HG03064 (cell line): ENCODE data around the gene TSPEAR.
"Not testable (repeated sequence)": the region's sequence is repeated elsewhere in the genome, so short reads cannot be mapped to it uniquely, and the experiment has no call there.

Experiments
- ATAC-seq: cut with Tn5 transposase; IDR thresholded peaks from one replicate; pipeline ENCODE4 v1.9.1; 2021; ENCODE audit warnings: low read depth; ENCODE audit not compliant: unreplicated experiment

Gene TSPEAR

DNA sequence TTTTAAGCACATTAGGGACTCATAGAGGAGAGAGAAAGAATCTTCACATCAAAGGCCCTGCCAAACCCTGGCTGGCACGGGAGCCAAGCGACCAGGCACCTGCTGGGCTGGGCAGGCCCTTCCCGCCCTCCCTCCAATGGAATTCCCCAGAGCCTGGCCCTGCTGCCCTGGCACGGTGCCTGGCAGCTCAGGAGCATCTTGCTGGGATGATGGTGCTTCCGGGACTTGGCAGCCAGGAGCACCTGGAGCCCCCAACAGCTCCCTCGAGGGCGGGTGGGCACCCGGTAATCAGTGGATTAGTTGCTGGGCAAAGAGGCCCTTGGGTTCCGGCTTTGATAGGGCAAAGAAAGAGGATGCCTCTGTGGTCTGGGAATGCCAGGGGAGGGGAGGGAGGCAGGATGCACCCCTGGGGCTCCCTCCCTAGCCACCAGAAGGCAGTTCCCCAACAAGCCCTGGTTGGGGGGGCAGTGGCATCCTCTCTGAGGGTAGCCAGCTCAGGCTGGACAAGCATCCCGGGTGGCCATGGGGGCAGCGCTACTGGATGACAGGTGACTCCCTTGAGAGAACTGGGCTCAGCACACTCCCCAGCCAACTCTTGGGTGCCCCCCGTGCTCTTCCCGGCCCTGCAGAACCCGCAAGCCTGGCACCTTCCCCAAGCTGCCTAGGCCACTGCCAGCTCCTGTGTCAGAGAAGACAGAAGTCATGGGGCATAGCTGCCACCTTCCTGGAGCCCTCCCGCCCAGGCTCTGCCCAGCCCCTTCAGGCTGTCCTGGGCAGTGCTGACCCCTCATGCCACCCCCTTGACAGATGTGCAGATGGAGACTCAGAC lies 197.8 kb downstream of the TSPEAR start:
- ATAC-seq = no peak

GRCh38 chr21:44512496-44513388 lies 198.6 kb downstream of the TSPEAR start:
- ATAC-seq = no peak

- no peak for ATAC-seq
These were observed 199.5 kb downstream of the TSPEAR start for GRCh38 chr21:44511938-44512275.

DNA sequence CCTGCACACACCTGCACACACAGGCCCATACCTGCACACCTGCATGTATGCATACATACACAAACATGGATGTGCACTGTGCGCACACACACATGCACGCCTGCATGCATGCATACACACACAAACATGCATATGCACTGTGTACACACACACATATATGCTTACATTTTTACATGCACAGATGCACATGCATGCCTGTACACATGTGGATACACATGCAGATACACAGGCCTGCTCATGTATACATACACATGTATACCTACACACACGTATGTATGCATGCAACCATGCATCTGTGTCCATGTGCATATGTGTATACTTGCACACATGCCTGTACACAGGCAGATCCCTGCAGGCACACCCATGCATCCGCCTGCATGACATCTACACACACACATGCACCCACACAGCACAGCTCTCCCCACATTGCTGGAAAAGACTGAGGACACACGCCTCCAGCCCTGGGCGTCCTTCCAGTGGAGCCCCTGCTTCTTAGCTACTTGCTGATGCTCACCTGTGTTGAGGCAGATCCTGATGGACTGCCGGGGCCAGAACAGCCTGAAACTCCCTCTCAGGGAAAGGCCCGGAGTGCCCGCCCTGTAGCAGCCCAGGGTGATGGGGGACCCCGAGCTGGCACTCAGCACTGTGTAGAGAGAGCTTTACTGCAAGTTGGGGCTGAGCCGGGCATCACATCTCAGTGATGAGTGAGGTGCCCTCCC lies 200.0 kb downstream of the TSPEAR start:
- no peak for ATAC-seq

DNA sequence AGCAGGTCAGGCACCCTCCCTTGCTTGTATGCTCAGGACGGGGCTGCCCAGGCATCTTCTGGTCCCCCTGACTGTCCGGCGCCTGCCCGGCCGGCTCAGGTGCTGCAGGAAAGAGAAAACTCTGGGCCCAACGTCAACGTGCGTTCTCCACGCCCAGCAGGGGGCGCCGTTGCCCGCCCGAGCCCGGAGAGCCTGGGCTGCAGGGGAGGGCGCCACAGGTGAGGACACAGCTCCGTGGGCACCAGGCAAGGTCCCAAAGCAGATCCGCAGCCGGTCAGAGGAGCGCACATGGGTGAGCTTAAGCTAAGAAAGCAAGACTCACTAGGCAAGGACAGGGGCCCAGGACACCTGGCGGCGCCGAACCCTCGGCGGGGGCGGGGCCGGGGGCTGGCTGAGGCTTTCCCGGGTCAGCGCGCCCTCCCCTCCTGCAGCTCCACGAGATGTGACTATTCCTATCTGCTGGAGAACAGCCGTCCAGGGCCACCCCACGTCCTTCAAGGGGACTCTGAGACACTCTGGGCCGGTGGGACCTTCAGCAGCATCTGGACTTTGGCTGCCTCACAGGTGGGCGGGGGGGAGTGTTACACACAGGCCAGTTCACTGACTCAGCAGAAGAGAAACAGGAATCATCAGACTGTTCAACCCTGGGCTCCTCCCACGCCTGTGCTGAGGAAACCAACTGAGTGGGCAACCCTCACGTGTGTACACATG lies 200.7 kb downstream of the TSPEAR start:
- no peak for ATAC-seq

- no peak for ATAC-seq
These were observed 201.3 kb downstream of the TSPEAR start for GRCh38 chr21:44510109-44510507.

DNA sequence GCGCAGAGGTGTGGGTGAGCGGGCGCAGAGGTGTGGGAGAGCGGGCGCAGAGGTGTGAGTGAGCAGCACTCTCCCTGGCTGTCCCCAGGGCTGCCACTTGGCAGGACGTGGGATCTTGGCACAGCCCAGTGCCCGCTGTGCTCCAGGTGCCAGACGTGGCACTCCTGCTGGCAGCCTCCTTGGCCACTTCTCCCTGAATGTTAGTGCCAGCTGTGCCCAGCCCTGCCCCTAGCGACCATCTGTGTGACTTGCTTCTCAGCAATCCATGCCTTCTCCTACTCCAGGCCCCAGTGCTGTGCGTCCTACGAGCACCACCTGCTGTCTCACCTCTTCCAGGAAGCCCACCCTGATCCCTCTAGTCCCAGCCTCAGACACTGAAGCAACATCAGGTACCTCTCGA lies 201.8 kb downstream of the TSPEAR start:
- no peak for ATAC-seq

DNA sequence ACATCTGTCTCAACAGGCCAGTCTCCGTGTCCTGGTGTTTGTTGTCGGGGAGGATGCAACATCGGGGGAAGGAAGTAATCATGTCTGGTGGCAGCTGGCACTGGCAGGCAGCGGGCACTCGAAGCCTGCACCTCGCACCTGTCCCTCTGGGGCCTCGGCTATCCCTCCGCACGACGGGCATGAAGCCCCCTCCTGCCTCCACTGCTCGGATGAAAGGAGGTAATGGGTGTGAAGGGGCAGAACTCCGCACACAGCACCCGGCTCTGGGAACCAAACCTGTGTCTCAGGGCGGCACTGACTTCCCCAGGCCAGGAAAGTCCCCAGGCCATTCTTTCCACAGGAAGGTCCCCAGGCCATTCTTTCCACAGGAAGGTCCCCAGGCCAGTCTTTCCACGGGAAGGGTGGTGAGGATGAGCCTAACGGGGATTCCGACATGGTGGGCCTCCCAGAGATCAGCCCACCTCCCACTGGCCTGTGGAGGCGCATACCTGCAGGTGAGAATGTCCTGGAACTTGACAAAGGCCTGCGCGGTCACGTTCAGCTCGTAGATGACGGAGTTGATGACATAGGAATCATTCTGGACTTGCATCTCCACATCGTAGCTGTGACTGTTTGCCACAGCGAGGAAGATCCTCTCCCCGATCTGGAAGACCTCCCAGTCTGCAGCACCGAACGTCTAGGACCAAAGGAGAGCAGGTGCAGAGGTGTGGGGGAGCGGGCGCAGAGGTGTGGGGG lies 202.5 kb downstream of the TSPEAR start:
- ATAC-seq = no peak

- no peak for ATAC-seq
These were observed 203.0 kb downstream of the TSPEAR start for GRCh38 chr21:44508426-44508710.

DNA sequence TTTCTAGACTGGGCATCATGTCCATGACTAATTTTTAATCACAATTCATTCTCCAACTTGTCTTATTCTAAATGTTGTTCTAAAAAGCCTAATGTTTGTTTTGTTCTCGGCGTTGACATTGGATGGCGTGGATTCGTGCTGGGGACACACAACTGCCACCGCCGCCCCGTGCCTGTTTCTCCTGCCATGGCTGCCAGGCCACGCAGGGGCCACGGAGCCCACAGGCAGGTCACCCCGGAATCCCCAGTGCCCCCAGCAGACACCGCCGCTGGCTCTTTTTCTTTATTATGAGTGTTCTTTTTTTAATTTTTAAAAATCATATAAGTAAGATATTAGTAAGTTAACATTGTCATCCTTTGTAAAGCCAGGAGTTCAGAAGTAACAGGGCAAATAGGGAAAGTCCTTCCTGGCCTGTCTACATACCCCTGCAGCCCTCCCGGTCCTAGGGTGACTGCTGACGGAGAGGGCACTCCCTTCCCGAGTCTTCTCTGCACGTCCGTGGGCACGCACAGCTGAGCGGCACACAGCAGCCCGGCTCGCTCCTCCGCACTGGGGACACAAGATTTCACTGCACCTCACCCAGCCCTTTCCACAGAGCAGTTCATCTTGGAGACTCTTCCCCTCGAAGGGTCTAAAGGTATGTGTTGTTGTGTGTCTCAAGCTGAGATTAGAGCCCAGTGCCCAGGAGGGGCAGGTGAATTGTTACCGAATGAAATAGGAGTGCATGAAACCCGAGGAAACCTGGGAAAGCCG lies 203.5 kb downstream of the TSPEAR start:
- no peak for ATAC-seq

- ATAC-seq = no peak
These were observed 204.8 kb downstream of the TSPEAR start for GRCh38 chr21:44506279-44507255.

- no peak for ATAC-seq
These were observed 205.6 kb downstream of the TSPEAR start for GRCh38 chr21:44505673-44506278.

DNA sequence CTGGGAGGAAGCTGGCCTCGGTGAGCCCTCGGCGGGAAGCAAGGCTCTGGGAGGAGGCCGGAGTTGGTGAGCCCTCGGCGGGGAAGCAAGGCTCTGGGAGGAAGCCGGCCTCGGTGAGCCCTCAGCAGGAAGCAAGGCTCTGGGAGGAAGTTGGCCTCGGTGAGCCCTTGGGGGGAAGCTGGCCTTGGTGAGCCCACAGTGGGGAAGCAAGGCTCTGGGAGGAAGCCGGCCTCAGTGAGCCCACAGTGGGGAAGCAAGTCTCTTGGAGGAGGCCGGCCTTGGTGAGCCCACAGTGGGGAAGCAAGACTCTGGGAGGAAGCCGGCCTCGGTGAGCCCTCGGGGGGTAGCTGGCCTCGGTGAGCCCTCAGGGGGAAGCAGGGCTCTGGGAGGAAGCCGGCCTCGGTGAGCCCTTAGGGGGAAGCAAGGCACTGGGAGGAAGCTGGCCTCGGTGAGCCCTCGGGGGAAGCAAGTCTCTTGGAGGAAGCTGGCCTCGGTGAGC lies 207.4 kb downstream of the TSPEAR start:
- no peak for ATAC-seq

GRCh38 chr21:44503006-44503889 lies 208.1 kb downstream of the TSPEAR start:
- ATAC-seq = not testable (repeated sequence)

DNA sequence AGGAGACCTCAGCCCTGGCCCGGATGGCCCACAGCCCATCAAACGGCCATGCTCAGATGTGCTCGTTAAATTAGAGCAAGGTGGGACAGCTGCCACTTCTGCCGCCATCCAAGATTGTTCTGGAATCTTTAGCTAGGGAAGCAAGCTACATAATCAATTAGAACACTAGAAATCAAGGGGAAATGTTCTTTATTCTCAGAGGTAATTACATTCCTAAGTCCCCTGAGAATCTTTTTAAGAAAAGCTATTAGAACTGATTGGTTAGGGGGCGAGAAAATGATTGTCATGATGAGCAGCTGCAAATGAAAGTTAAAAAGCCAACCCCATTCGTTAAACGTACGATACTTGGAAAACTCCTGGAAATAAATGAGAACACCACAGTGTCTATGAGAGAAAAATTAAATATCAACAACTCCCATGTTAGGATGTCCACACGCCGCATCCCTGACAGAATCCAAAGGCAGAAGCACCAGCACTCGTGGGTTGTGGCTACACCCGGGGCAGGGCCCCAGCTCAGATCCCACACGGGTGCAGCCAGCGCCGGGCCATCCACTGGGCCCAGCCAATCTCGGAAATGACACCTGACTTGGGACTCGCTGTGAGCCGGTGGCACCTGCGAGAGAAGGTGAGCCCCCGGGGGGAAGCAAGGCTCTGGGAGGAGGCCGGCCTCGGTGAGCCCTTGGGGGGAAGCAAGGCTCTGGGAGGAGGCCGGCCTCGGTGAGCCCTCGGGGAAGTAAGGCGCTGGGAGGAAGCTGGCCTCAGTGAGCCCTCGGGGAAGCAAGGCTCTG lies 209.0 kb downstream of the TSPEAR start:
- ATAC-seq = no peak

DNA sequence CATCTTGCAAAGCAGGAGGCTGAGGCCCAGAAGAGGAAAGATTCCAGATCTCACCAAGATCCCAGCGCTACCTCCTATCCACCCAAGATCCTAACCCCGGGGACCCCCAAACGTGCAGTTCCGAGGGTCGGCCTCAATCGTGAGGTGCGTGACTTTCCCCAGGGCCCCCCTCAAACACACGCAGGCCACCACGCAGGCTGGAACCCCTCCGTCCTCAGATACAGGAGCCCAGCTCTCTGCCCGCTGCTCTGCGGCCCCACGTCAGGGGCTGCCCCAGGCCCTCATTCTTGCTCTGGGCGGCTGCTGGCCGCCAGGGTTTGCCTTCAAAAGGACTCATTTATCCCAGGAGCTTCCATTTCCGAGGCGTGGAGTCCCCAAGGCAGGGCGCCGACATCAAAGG lies 211.3 kb downstream of the TSPEAR start:
- ATAC-seq = no peak
